HG03196 (cell line): Measurements from ENCODE around the gene TACC2.
"Not testable (repeated sequence)": the region's sequence is repeated elsewhere in the genome, so short reads cannot be mapped to it uniquely, and the experiment has no call there.

Source experiments
- ATAC-seq: cut with Tn5 transposase; IDR thresholded peaks from one replicate; pipeline ENCODE4 v1.9.1; 2021; ENCODE audit not compliant: unreplicated experiment

Gene TACC2, protein sequence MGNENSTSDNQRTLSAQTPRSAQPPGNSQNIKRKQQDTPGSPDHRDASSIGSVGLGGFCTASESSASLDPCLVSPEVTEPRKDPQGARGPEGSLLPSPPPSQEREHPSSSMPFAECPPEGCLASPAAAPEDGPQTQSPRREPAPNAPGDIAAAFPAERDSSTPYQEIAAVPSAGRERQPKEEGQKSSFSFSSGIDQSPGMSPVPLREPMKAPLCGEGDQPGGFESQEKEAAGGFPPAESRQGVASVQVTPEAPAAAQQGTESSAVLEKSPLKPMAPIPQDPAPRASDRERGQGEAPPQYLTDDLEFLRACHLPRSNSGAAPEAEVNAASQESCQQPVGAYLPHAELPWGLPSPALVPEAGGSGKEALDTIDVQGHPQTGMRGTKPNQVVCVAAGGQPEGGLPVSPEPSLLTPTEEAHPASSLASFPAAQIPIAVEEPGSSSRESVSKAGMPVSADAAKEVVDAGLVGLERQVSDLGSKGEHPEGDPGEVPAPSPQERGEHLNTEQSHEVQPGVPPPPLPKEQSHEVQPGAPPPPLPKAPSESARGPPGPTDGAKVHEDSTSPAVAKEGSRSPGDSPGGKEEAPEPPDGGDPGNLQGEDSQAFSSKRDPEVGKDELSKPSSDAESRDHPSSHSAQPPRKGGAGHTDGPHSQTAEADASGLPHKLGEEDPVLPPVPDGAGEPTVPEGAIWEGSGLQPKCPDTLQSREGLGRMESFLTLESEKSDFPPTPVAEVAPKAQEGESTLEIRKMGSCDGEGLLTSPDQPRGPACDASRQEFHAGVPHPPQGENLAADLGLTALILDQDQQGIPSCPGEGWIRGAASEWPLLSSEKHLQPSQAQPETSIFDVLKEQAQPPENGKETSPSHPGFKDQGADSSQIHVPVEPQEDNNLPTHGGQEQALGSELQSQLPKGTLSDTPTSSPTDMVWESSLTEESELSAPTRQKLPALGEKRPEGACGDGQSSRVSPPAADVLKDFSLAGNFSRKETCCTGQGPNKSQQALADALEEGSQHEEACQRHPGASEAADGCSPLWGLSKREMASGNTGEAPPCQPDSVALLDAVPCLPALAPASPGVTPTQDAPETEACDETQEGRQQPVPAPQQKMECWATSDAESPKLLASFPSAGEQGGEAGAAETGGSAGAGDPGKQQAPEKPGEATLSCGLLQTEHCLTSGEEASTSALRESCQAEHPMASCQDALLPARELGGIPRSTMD (N-terminal part only)

GRCh38 chr10:121988361-121989324 is at the start of gene TACC2:
Gene TACC2 (plus strand): TSS chr10:121989163. CDS start chr10:122021982, 32,819 bp downstream.
- no peak for ATAC-seq

GRCh38 chr10:121941532-121941931 is 47.4 kb upstream of the TACC2 start:
- no peak for ATAC-seq

DNA sequence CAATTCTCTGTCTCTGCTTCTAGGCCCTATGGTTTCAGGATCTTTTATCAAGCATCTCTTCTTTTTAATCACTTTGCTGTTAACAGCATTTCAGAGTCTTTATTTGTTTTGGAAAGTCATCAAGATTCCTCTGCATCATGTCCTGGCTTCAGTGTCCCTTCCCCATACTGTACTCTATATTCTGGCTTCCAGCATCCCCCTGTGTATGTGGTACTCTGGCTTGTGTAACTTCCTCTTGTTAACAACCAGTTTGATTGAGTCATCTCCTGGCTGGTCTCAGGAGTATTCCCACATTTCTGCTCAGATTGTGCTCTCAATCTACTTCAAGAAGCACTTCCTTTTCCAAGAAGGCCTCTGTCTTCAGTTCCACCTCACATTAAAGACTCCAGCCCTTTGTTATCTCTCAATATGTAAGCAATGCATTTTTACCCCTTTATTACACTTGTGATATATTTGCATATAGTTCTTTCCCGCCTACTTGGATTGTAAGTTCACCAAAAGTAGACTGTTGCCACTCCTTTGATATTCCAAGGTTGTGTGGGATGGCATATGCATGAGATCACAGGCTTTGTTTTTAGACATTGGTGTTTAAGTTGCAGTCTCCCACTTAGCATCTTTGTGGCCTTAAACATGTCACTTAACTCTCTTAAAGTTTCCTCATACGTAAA is 46.1 kb upstream of the TACC2 start:
- ATAC-seq = no peak

GRCh38 chr10:121947343-121948330 is 41.3 kb upstream of the TACC2 start:
- no peak for ATAC-seq

GRCh38 chr10:121949049-121949448 is 39.9 kb upstream of the TACC2 start:
- ATAC-seq = no peak

GRCh38 chr10:121949451-121949850 is 39.5 kb upstream of the TACC2 start:
- no peak for ATAC-seq

DNA sequence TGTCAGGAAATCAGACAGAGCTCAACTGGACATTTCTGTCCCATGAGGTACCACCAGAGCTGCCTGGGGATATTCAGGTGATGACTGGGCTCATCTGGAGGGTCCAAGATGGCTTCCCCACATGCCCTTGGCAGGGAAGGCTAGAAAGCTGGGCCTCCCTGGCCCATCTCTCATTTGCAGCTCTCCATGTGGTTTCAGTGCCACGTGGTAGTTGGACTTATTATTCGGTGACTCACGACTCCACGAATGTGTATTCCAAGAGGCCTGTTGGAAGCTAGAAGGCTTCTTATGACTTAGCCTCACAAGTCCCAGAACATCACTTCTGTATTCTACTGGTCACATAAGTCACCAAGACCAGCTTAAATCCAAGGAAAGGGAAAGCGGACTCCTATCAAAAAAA is 36.7 kb upstream of the TACC2 start:
- no peak for ATAC-seq

GRCh38 chr10:121956111-121957061 is 32.6 kb upstream of the TACC2 start:
- no peak for ATAC-seq

GRCh38 chr10:121959671-121960070 is 29.3 kb upstream of the TACC2 start:
- no peak for ATAC-seq

GRCh38 chr10:121961456-121961855 is 27.5 kb upstream of the TACC2 start:
- ATAC-seq = no peak

GRCh38 chr10:121965996-121966395 is 23.0 kb upstream of the TACC2 start:
- ATAC-seq = no peak

DNA sequence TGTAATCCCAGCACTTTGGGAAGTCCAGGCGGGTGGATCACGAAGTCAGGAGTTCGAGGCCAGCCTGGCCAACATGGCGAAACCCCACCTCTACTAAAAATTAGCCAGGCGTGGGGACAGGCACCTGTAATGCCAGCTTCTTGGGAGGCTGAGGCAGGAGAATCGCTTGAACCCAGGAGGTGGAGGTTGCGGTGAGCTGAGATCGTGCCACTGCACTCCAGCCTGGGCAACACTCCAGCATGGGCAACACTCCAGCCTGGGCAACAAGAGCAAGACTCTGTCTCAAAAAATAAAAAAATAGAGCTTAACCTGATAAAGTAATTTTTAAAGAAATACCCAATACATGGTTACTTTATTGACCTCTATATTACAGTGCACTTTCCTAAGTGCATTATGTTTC is 19.9 kb upstream of the TACC2 start:
- ATAC-seq = not testable (repeated sequence)

- ATAC-seq = peak; percentile 22
Observed at GRCh38 chr10:121974019-121974534, 14.9 kb upstream of the TACC2 start.

DNA sequence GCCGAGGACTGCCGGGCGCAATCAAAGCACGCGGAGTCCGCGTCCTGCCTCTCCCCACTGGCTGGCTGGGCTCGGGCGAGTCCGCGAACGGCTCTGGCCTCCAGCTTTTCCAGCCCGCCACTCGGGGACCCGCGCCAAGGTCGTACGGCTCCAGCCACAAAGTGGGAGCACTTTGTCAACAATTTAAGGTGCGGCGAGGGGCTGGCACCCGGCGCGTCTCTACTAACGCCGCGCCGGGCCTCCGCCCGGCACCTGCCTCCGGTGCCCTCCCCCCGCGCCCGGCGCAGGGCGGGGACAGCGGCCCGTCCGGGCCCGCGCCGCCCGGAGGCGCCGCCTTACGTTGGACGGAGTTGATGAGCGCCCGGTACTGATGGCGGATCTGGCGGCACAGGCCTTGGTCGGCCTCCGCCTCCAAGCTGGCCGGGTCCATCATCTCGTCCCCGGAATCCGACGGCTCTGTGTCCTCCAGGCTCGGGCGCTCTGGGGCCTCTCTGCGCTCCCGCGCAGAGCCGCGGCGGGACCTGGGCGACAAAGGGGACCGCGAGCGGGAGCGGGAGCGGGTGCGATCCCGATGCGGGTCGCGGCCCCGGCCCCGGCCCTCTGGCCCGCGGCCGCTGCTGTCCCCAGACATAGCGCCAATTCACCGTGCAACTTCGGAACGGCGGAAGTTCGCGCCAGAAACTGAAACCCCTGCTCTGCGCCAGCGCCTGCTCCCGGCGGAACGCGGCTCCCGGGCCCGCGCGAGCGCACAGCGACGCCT is 14.2 kb upstream of the TACC2 start, which contains the start of gene NSMCE4A:
NSMCE4A (minus strand) TSS at position 683 of the 760 bp plus-strand sequence; CDS start at position 631, 52 bp downstream.
- ATAC-seq = peak; percentile 87

- ATAC-seq = no peak
Observed at GRCh38 chr10:121975295-121976086, 13.5 kb upstream of the TACC2 start.
